Stimulated activated CD8-positive, alpha-beta memory T cell treated with anti-CD3 and anti-CD28 coated beads, Interleukin-4, amount 100 ng/mL, for 4 hours (primary cell): ENCODE data around the gene SPSB1.

Source experiments
- DNase-seq, 2 donors: peaks; one replicate each; pipeline ENCODE4 v3.0.0-alpha.2; 2020; ENCODE audit warnings: low read depth in 2 of 2, low spot score in 1 of 2

The SPSB1 gene

DNA sequence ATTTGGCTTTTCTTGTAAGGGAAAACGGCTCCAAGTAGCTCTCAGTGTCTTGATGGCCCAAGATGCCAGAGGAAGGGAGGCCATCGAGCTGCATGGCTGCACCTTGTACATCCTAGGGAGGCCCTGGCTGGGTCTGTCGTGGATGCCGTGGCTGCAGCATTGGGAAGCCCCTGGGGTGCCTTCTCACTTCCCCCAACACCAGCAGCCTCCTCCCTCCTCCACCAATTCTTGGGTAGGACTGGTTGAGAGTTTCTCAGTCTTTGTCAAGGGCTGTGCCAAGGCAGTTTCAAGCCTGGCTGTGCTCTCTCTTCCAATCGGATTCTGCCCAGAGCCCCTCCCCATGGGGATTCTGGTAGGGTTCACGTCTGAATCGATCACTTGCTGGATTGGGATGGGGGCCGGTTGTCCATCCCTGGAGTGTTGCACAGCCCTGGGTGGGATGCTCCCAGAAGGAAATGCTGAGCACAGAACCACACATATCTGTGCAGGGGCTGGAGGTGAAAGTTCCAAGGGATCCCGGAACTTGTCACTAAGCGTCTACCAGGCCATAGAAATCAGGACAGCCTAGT is 14.0 kb upstream of the SPSB1 start:
- no peak for DNase-seq

DNA sequence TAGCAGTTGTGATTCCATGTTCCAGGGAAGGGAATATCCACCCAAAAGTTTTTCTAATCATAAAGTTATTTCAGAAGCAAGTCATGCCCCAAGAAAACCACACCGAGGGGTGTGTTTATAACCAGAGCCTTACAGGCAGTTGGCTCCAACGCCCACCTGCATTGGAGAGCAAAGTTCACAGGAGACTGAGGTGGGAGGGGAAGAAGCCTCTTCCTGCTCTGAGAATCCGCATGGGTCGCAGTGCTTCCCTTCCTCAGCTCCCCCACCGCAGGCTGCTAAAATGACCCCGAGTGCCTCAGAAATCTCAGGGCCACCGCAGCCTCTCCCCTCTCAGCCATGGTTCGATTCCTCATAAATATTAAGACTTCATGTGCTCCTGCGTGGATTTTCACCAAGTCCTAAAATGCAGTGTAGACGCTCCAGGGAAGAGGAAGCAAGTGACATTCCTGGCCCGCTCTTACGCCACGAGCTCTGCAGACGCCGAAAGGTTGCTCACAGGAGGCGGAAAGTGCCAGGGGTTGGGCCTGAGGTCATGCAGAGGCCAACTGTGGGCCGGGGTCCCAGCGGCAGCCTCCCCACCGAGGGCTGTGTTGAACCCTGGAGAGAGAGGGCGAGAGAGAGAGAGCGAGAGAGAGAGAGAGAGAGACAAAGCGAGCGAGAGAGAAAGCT is 13.4 kb upstream of the SPSB1 start:
- no peak for DNase-seq

DNA sequence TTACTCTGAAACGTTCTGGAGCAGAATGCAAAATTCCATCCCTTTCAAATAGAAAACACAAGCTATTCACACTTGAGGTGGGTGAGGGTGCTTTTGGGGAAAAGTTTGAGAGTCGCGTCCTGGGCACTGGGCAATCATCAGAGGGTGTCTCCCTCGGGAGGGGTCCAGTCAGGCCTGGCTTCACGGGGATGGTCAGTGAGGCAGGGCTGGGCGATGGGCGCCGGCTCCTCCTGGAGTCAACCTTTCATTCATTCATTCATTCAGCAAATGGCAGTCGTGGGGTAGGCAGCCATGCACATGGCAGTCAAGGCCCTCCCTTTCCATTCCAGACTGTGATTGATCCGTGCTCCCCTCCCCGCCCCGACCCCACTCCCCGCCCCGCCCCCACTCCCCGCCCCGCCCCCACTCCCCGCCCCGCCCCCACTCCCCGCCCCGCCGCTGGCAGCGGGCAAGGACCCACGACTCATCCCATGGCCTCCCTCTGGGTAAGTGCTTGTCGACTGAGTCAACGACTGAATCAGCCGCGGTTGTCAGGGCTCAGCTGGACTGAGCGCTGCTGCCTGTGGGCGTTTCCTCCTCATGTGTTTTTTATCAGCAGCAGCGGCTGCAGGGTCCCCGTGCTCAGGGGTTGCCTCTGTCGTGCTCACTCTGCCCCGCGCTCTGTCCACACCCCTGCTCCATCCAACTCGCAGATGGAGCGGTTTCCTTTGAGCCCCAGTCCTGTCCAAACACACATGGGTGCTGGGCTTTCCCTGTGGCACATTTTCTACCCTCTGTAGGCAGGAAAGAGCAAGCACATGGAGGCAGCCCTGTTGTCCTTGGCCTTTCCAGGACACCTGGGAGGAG is 12.5 kb upstream of the SPSB1 start:
- peak in 1 of 2 donors; percentile 44 for DNase-seq

DNA sequence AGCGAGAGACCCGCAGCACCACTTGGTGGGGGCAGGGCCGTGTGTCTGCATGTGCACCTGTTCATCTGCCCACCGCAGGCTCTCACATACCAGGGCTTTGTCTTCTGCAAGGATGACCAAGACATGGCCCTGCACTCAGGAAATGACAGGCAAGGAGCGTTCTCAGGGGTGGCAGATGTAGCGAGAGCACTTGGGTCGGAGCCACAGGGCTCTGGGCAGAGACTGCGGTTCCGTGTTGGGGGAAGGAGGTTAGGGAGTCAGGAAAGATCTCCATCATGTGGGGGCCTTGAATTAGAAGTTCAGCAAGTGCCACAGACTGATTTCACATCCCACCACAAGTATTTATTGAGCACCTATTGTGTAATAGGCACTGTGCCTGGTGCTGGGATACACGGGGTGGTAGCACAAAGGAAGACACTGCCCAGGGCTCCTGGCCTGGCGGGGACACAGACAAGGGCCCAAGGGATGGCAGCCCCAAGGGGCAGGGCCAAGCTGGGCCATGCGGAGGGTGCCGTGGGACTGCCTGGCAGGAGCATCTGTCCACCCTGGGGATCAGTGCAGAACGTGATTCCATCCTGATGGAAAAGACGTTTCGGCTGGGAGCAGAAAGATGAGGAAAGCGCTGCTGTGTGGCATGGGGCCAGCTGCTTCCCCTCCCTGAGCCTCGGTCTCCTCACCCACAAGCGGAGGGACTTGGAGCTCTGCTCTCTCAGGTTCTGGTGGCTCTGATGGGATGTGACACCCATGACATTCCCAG is 11.4 kb upstream of the SPSB1 start:
- no peak for DNase-seq

DNA sequence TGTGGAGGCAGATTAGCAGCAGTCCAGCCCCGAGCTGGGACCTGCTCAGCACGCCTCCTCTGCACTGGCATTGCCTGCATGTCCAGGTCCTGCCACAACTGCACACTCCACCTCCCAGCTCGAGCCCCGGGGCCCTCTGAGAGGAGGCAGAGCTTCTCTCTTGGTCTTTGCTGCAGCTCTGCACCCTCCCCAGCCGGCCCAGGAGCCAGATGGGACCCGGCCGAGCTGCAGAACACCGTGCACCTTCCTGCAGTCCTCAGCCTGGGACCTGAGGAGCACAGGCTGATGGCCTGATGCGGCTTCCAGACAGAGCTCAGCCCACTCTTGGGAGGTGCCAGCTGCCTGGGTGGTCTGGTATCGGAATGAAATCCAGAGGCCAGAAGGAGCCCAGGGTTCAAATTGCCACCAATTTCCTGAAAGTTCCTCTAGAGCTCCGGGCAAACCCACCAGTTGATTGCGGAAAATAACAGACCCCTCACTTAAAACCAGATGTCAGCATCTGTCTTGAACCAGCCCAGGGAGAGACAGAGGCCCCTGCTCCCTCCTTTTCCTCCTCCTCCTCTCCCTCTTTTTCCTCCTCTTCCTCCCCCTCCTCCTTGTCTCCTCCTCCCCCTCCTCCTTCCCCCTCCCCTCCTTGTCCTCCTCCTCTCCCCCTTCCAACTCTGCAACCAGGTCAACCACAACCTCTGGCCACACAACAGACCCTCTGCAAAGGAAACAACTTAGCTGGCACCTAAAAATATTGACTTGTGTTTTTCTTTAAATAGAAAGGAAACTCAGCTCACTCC is 10.6 kb upstream of the SPSB1 start:
- DNase-seq, result no peak

DNA sequence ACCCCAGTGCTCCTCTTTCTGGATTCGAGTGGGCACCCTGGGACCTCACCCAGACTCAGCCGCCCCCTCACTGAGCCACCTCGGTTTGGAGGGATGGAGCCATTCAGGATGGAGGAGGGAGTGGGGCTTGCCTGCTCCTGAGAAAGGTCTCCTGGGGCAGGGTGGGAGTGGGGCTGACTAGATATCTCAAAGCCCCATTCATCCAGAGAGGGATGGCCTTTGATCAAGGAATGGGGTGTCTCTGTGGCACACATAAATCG is 10.1 kb upstream of the SPSB1 start:
- no peak for DNase-seq

DNA sequence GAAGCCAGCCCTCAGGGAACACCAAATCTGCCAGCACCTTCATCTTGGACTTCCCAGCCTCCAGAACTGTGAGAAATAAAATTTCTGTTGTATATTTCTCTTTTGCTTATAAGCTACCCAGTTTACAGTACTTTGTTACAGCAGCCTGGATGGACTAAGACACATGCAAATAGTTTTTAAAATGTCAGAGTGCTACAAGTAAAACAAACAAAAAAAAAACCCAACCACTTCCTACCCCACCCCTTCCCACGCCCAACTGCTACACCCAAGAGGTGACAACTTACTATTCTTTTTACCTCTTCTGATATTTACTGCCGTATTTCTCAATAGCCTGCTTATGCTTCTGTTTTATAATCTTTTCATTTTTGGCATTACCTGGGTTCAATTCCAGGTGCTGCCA is 8.6 kb upstream of the SPSB1 start:
- DNase-seq, result no peak

DNA sequence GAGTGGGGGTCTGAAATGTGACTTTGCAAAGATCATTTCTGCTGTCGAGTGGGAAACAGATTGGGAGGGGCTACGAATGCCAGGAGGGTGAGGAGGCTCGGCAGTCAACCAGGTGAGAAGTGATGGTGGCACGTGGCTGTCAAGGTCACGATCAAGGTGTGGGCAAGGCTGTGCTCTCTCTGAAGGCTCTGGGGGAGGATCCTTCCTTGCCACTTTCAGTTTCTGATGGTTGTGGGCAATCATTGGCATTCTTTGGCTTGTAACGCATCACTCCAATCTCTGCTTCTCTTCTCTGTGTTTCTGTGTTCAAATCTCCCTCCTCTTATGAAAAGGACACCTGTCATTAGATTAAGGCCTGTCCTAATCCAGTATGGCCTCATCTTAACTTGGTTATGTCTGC is 6.1 kb upstream of the SPSB1 start:
- no peak for DNase-seq

DNA sequence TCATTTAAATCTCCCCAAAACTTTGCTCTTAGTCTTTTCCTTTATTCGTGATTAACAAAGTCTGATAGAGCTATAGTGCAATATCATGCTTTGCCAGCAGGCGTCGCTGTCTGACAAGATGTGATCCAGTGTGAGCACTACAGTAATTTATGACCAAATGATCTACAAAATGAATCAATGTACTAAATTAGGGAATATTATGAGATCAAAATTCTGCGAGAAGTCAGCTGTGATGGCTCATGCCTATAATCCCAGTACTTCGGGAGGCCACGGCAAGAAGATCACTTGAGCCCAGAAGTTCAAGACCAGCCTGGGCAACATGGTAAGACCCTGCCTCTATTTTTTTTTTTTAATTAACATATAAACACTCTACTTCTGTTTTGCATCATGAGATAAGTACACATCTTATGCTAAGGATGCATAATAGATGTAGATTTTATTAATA is 3.6 kb upstream of the SPSB1 start:
- DNase-seq, result peak; percentile 53 to 93

DNA sequence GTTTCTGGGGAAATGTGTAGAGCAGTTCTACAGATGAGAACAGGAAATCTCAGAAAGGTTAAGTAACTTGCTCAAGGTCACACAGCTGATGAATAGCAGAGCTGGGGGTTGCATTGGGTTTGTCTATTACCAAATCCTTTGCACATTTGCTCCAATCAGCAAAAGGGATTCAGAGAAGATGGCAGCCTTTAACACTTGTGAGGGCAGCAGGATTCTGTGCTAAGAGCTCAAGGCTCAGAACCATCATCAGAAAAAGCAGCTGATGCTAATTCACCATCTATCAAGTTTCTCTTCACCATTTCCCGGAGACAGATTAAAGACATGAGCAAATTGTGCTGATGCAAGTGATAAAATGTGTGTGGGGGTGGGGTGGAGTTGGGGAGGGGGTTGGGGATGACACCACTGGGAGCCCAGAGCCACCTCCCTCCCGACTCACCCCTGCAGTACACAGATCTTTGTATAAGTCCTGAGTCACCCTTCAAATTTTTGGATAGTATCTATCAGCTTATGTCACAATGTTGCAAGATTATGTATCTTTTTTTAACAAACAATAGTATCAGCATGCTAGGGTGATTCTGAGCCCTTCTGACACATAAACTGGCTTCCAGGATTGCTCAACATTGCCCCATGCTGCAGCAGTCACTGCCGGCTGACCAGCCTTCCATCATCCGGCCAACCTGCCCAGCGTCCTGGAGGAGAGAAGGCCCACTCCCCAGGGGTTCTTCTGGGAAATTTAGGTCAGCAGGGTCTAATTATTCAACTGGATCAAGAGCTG is 2.8 kb upstream of the SPSB1 start:
- DNase-seq, result no peak

DNA sequence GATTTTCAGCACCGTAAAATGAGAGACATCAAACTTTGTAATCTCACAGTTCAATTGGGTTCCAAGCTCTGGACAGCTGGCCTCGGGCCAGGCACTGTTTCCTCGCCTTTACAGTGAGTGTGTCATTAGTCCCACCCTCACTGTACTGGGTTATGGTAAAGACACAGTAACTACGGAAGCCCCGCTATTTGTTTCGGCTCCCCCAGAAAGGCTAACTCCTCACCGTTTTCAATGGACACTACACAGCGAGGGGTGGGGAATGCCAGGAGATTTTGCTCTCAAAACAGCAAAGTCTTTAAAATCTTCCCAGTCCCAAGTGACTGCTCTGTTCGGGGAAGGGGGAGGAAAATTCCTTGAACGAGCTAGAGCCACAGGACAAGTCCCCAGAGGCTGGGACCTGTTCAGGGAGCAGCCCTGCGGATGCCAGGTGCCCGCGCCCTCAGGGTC is 757 bp upstream of the SPSB1 start:
- DNase-seq, result no peak

DNA sequence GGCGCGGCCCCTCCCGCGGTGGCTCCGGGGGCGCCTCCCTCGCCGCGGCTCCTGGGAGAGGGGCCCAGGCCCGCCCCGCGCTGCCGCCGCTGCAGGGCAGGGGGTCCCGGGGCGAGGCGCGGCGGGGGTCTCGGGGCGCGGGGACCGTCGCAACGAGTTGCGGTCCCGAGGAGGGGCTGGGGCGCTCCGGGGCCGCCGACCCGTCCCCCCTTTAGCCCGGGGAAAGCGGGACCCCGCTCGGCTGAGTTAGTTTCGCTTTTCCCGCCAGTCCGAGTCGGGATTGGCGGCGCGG is 493 bp downstream of the SPSB1 start:
- no peak for DNase-seq

DNA sequence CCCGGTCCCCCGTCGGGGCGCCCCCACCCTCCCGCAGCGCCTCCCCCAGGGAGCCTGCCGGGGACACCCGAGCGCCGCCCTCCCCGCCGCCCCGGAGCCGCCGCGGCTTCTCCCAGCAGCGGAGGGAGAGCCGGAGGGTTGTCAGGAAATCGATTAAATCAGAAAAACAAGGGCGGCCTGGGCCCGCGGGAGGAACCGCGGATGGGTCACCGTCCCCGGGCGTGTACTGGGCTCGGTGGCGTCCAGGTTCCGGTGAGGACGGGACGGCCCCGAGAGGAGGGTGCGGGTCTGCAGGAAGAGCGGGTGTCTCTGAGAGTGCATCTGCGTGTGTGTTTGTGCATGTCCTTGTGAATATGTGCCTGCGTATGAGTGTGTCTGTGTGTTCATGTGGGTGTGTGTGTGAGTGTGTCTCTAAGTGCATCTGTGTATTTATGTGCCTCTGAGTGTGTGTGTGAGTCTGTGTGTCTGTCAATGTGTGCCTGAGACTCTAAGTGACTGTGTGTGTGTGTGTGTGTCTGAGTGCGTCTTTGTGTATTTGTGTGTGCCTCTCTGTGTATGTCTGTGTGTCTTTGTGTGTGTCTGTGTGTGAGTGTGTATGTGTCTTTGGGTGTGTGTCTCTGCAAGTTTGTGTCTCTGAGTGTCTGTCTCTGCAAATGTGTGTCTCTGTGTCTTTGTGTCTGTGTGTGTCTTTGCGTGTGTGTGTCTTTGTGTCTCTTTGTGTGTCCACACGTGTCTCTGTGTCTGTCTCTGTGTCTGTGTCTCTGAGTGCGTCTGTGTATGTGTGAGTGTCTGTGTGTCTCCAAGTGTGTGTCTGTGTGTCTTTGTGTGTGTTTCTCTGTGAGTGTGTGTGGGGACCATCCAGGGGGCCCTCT is 1.1 kb downstream of the SPSB1 start:
- DNase-seq, result no peak

DNA sequence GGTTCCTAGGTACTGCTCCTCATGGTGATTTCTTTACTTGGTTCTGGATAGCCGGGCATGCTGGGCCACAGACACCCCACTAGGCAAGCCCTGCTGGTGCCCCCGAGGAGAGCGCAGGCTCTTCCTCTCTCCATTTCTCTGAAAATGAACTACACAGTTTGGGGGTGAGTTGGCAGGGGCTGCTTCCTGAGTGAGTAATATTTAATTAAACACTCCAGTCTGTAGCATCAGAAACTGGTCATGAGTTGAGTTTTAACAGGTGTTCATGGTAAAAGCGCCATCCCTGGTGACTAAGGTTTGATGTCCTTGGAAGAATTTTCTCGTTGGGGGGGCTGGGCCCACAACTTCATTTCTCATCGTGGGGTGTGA is 1.7 kb downstream of the SPSB1 start:
- DNase-seq, result no peak

DNA sequence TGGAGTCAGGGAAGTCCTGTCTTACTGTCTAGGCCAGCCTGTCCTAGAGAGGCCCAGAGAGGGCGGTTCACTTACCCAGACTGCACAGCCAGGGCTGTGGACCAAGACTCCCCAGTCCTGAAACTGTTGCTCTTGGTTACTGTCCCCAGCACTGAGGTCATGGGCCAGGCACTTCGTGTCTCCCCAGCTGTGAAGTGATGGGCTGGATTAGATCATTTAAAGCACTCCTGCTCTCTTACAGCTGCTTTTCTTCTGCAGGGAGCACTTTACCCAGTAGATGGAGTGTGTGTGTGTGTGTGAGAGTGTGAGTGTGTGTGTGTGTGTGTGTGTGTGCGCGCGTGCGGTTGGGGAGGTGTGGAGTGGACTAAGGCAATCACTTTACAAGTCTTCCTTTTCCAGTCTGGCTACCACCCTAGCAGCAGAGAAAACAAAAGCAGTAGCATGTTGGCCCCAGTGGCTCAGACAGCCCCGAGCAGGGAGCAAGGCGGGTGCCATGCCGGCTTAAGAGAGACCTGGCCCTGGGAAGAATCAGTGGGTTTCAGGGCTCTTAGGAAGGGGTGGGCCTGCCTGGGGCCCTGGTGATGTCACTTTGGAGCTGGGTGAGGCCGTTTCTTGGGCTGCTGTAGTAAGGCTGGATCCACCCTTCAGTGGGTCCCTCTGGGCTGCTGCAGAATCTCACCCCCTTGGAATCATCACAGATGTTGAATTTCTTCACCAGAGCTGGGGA is 2.4 kb downstream of the SPSB1 start:
- no peak for DNase-seq

DNA sequence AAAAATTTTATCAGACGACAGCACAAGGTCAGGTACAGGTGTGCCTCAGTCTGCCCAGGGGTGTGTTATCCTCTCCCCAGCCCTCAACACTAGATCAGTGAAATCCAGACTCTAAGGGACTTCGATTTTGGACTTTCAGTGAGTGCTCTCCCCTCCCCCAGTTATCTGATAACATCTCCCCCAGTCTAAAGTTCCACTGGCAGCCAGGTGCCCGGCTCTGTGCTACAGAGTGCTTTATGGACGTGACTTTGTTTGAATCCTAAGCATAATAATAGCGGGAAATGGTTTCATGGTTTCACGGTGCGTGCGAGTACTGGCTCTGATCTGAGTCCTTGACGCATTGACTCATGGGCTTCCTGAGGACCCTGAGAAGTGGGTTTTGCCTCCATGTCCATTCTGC is 3.2 kb downstream of the SPSB1 start:
- DNase-seq, result no peak

DNA sequence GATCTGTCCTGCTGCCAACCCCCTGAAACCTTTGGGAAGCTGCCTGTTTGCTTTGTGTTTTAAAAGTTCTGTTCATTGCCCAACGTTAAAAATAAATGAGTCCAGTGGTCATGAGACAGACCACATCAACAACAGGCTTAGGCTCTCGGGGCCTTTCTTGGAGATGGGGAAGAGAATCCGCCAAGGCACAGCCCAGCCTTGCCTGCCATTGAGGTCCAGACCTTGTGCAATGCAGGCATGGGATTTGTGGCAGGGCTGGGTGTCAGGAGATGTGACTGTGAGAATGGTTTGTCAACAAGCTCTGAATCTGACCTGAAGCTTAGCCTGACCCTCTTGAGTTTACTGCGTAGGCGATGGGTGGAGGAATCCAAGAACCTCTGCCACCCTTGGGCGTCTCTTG is 4.2 kb downstream of the SPSB1 start:
- no peak for DNase-seq

DNA sequence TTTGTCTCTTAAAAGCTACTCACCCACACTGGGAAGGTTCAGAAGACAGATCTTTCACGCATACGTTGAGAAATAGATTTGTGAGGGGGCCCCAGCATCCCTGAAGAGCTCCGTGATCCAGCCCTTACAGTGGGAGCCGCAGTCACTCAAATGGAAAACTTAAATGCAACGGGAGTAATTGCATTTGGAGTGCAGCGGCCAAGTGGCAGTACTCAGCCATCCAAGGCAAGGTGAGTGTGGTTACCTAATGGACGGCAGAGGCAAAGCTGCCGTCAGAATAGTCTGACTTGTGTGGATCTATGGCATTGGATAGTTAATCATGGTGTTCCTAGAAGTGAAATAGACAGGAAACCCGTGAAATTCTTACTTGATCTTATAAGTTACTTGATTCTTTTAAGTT is 5.1 kb downstream of the SPSB1 start:
- no peak for DNase-seq

DNA sequence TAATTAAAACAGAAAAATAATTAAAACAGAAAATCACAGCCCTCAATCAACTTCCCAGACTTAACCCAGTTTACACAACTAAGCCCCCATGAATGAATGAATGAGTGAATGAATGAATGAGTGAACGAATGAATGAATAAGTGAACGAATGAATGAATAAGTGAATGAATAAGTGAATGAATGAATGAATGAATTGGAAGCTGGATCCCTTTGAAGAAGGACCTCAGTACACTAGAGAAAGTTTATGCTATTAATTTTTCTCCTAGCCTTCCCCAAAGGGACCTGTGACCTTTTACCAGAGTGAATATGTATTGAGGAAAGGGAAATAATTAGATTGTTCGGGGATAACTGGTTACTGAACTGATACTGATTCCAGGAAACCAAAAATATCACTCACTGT is 5.6 kb downstream of the SPSB1 start:
- no peak for DNase-seq
